Gastroesophageal sphincter (tissue), 3 donors: ENCODE measurements around the gene ACTL7B.

Source experiments
- POLR2A ChIP-seq, 2 donors: fragments of 450-650 bp; IDR thresholded peaks; one replicate each; pipeline ENCODE4 v1.6.1; 2017; ENCODE audit warnings: antibody characterized with exemption in 2 of 2, mild to moderate bottlenecking in 2 of 2, moderate library complexity in 1 of 2
- POLR2AphosphoS5 ChIP-seq: sonication (generic); formaldehyde crosslinking; IDR thresholded peaks from one replicate; pipeline ENCODE4 v1.6.1; 2017; ENCODE audit warnings: antibody characterized with exemption
- TF ChIP-seq, protein P1 (sequence below), 4 experiments: fragments of 200-600 bp in 2 of 4; fragments of 450-650 bp in 2 of 4; sonication (generic) in 1 of 4; IDR thresholded peaks; one replicate each; pipeline ENCODE4 v1.5.1; 2017 to 2019; ENCODE audit warnings: antibody characterized with exemption in 4 of 4, mild to moderate bottlenecking in 2 of 4, moderate library complexity in 2 of 4

DNA sequence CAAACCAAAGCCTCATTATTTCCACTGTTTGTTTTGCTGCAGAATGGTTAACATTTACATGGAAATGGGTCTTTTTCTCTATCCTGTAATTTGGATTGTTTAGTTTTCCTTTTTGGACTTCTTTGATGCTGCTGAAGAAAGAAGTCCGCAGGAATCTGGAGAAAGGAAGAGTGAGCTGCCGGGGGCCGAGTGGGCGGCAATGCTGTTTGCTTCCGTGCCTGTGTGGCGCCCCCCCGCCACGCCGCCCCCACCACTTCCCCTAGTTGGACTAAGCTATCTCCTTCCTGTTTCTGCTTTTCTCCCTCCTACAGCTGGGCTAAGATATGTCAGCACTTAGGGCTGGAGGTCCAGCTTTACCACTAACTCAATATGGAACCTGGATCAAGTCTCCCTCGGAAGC, 39.7 kb downstream of the ACTL7B start:
- TF ChIP-seq POLR2AphosphoS5 (no peak), POLR2A (IDR thresholded peaks at IDR 0.05) (no peak)
- TF ChIP-seq, protein P1, sequence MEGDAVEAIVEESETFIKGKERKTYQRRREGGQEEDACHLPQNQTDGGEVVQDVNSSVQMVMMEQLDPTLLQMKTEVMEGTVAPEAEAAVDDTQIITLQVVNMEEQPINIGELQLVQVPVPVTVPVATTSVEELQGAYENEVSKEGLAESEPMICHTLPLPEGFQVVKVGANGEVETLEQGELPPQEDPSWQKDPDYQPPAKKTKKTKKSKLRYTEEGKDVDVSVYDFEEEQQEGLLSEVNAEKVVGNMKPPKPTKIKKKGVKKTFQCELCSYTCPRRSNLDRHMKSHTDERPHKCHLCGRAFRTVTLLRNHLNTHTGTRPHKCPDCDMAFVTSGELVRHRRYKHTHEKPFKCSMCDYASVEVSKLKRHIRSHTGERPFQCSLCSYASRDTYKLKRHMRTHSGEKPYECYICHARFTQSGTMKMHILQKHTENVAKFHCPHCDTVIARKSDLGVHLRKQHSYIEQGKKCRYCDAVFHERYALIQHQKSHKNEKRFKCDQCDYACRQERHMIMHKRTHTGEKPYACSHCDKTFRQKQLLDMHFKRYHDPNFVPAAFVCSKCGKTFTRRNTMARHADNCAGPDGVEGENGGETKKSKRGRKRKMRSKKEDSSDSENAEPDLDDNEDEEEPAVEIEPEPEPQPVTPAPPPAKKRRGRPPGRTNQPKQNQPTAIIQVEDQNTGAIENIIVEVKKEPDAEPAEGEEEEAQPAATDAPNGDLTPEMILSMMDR (IDR thresholded peaks at IDR 0.05) = no peak
